ENCODE results near the gene CADPS. TPM values are rescaled to one million over a fixed set of nuclear protein-coding genes. Genes with fewer than 3 reads are reported as not detected.

The CADPS gene
- total and polyA plus RNA-seq, 9 of the 15 experiments (the other 6 are each of a cell fraction or from before 2014, with no cell fraction given): not detected

DNA sequence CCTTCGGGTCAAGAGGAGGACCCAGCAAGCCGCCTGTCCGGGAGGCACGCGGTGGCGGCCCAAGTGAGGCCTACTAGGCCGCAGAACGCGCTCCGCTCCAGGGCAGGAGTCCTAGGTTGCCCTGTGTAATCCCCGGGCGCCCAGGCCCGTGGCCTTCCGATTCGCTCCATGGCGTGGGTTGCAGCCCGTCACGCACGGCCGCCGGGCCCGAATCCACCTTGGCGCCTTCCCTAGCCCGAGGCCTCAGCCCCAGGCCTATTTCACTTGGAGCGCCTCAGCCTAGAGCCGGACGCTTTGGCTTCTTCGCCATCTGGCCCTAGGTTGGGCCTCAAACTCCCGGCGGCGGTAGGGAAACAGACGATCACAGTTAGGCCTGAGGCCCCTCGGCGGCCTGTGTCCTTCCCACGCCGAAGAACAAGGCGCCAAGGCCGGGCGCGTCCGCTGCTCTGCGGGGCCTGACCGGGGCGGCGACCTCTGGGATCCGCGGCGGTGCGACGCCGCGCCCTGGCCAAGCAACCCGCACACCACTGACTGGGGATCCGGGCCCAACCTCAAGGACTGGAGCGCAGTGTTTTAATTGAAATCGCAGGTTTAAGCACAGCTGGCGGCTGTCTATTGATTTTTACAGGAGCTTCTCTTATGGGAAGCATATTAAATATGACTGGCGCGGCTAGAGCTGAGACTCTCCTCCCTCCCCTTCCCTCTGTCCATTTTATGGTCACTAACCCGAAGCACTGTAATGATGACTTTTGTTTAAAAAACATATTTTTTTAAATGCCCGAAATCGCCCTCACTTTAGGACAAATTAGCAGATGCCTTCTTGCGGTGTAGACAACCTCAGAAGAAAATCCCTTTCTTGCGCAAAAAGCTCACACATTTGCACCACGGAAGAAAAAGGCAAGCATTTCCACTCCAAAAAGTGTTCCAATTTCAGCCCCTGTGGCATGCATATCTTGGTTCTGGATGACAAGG is 498.0 kb downstream of the CADPS start:
- TF ChIP-seq, protein P1, sequence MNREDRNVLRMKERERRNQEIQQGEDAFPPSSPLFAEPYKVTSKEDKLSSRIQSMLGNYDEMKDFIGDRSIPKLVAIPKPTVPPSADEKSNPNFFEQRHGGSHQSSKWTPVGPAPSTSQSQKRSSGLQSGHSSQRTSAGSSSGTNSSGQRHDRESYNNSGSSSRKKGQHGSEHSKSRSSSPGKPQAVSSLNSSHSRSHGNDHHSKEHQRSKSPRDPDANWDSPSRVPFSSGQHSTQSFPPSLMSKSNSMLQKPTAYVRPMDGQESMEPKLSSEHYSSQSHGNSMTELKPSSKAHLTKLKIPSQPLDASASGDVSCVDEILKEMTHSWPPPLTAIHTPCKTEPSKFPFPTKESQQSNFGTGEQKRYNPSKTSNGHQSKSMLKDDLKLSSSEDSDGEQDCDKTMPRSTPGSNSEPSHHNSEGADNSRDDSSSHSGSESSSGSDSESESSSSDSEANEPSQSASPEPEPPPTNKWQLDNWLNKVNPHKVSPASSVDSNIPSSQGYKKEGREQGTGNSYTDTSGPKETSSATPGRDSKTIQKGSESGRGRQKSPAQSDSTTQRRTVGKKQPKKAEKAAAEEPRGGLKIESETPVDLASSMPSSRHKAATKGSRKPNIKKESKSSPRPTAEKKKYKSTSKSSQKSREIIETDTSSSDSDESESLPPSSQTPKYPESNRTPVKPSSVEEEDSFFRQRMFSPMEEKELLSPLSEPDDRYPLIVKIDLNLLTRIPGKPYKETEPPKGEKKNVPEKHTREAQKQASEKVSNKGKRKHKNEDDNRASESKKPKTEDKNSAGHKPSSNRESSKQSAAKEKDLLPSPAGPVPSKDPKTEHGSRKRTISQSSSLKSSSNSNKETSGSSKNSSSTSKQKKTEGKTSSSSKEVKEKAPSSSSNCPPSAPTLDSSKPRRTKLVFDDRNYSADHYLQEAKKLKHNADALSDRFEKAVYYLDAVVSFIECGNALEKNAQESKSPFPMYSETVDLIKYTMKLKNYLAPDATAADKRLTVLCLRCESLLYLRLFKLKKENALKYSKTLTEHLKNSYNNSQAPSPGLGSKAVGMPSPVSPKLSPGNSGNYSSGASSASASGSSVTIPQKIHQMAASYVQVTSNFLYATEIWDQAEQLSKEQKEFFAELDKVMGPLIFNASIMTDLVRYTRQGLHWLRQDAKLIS (CRISPR knock-in tag; IDR thresholded peaks at IDR 0.05): no peak
- in situ Hi-C loops (cut with MboI) (no loop called here), intact Hi-C loops (cut with micrococcal nuclease) (no loop called here)
- Histone ChIP-seq H4K20me1 (replicated peaks; ENCODE audit: control insufficient read depth, insufficient read depth, low read length) (no peaks in the 10 kb centered on the region), H3K9me1 (ENCODE audit: control insufficient read depth, insufficient read depth, low read length) (no peaks in the 10 kb centered on the region), H3K27me3 (ENCODE audit: control insufficient read depth in 2 of 2, insufficient read depth in 2 of 2, low read length in 2 of 2) (peaks cover 0 to 33% of the 10 kb centered on the region in 2 experiments; a peak in 2 of 5 replicates), H3K27ac (ENCODE audit: extremely low read depth, low read depth, low read length) (no peak overlapping the region), H3K4me3 (no peak overlapping the region), H3K9me3 (replicated peaks; ENCODE audit: control insufficient read depth, insufficient read depth, low read depth, low read length) (no peaks in the 10 kb centered on the region), H2AFZ (ENCODE audit: low read depth, low read length) (no peak overlapping the region), H3K4me1 (replicated peaks in 1 of 2; ENCODE audit: control insufficient read depth in 2 of 2, insufficient read depth in 2 of 2, low read length in 2 of 2) (no peaks in the 10 kb centered on the region), H3K4me2 (ENCODE audit: insufficient read depth, low read length) (no peak overlapping the region), H3K9ac (ENCODE audit: insufficient read depth in 1 of 2, low read depth in 2 of 2, low read length in 2 of 2) (no peak overlapping the region), H3K36me3 (ENCODE audit: control insufficient read depth, insufficient read depth, low read length) (no peaks in the 10 kb centered on the region), H3K79me2 (ENCODE audit: control insufficient read depth, insufficient read depth, low read length) (no peaks in the 10 kb centered on the region)
- ATAC-seq (no peak), DNase-seq (ENCODE audit: extremely low read depth in 1 of 4, low spot score in 3 of 4) (no peak), FAIRE-seq (no peak)
- ChIA-PET CTCF (ENCODE audit: low intra/inter-chr PET ratio) (no interaction called here), POLR2A (interaction anchor here (0.7 kb wide), 1 partner anchor 67 kb away, joined by 4 read pairs; no protein-coding TSS in a partner anchor)
- no TSS peak for BruUV-seq (replicated peaks)
- WGBS (ENCODE audit: insufficient coverage, low coverage, missing lambda C conversion rate): 9% methylated on average over 46 of the region's 65 CpGs

Data from K562 (cell line).